GM23338 (cell line): Measurements from ENCODE around the gene IL17REL. TPM values are rescaled to one million over a fixed set of nuclear protein-coding genes. Genes with fewer than 3 reads are reported as not detected.

ENCODE experiments used
- ATAC-seq: fragments of 200-7000 bp; cut with Tn5 transposase; 3 replicates; pipeline ENCODE4 v1.9.1; 2020
- DNase-seq: peaks from one replicate; pipeline ENCODE4 v3.0.0-alpha.2; 2015; ENCODE audit warnings: low spot score
- H2AFZ ChIP-seq: fragments of 200-600 bp; sonication (generic); 2 replicates; pipeline ENCODE4 v1.8.0; 2016; ENCODE audit warnings: antibody characterized with exemption, mild to moderate bottlenecking, moderate library complexity
- H3F3A ChIP-seq: fragments of 200-600 bp; sonication (generic); replicated peaks from 2 replicates; pipeline ENCODE4 v1.8.0; 2017; ENCODE audit warnings: antibody characterized with exemption, mixed run types, low read depth
- H3K27ac ChIP-seq: fragments of 200-600 bp; sonication (generic); 2 replicates; pipeline ENCODE4 v1.6.1; 2016; ENCODE audit warnings: low read depth
- H3K27me3 ChIP-seq: fragments of 200-600 bp; sonication (generic); 2 replicates; pipeline ENCODE4 v1.8.0; 2016; ENCODE audit warnings: mild to moderate bottlenecking, mixed run types, moderate library complexity; ENCODE audit not compliant: insufficient read depth
- H3K36me3 ChIP-seq: fragments of 200-600 bp; sonication (generic); 2 replicates; pipeline ENCODE4 v1.8.0; 2016; ENCODE audit warnings: mild to moderate bottlenecking; ENCODE audit not compliant: insufficient read depth
- H3K4me1 ChIP-seq: fragments of 200-600 bp; sonication (generic); 2 replicates; pipeline ENCODE4 v1.8.0; 2016; ENCODE audit warnings: mild to moderate bottlenecking, moderate library complexity; ENCODE audit not compliant: insufficient read depth
- H3K4me2 ChIP-seq: fragments of 200-600 bp; sonication (generic); 2 replicates; pipeline ENCODE4 v1.7.1; 2017; ENCODE audit warnings: mixed run types
- H3K4me3 ChIP-seq: fragments of 200-600 bp; sonication (generic); 2 replicates; pipeline ENCODE4 v1.6.1; 2016; ENCODE audit warnings: mixed run types
- H3K79me2 ChIP-seq: fragments of 200-600 bp; sonication (generic); replicated peaks from 2 replicates; pipeline ENCODE4 v1.8.0; 2017; ENCODE audit warnings: mild to moderate bottlenecking; ENCODE audit not compliant: insufficient read depth
- H3K9me2 ChIP-seq: fragments of 200-600 bp; sonication (generic); 2 replicates; pipeline ENCODE4 v1.8.0; 2017; ENCODE audit not compliant: insufficient read depth
- H4K20me1 ChIP-seq: fragments of 200-600 bp; sonication (generic); replicated peaks from 2 replicates; pipeline ENCODE4 v1.8.0; 2017; ENCODE audit warnings: mild to moderate bottlenecking; ENCODE audit not compliant: insufficient read depth
- H3K27ac Mint-ChIP-seq: 2 replicates; pipeline ENCODE4 v1.8.0; 2020; ENCODE audit warnings: inconsistent platforms, mild to moderate bottlenecking, moderate library complexity, mixed read lengths
- H3K27me3 Mint-ChIP-seq: 3 replicates; pipeline ENCODE4 v1.8.0; 2022; ENCODE audit warnings: low read depth, mild to moderate bottlenecking, moderate library complexity, mixed read lengths, inconsistent platforms; ENCODE audit not compliant: insufficient read depth, poor library complexity
- H3K36me3 Mint-ChIP-seq: 3 replicates; pipeline ENCODE4 v1.8.0; 2021; ENCODE audit warnings: low read depth, mild to moderate bottlenecking, inconsistent platforms, moderate library complexity, mixed read lengths
- H3K4me1 Mint-ChIP-seq: 3 replicates; pipeline ENCODE4 v1.8.0; 2020; ENCODE audit warnings: mild to moderate bottlenecking, inconsistent platforms, mixed read lengths
- H3K4me3 Mint-ChIP-seq: 3 replicates; pipeline ENCODE4 v1.8.0; 2021; ENCODE audit warnings: moderate library complexity, mild to moderate bottlenecking, inconsistent platforms, mixed read lengths
- H3K9me3 Mint-ChIP-seq: 3 replicates; pipeline ENCODE4 v1.8.0; 2020; ENCODE audit warnings: moderate library complexity, mild to moderate bottlenecking, inconsistent platforms, mixed read lengths
- CREB1 ChIP-seq: fragments of 250-450 bp; sonication (Bioruptor Pico); IDR thresholded peaks from 2 replicates; pipeline ENCODE4 v1.5.0; 2020; ENCODE audit warnings: low read depth, mild to moderate bottlenecking, moderate library complexity
- ETS1 ChIP-seq: IDR thresholded peaks from 2 replicates; pipeline ENCODE4 v1.6.1; 2016; ENCODE audit warnings: antibody characterized with exemption
- EZH2 ChIP-seq: fragments of 200-600 bp; sonication (generic); IDR thresholded peaks from one replicate; pipeline ENCODE4 v1.8.0; 2017; ENCODE audit warnings: antibody characterized with exemption, mild to moderate bottlenecking, low read depth; ENCODE audit not compliant: unreplicated experiment
- EZH2phosphoT487 ChIP-seq: fragments of 200-600 bp; sonication (generic); IDR thresholded peaks from one replicate; pipeline ENCODE4 v1.8.1; 2018; ENCODE audit warnings: antibody characterized with exemption; ENCODE audit not compliant: unreplicated experiment
- JUNB ChIP-seq: IDR thresholded peaks from one replicate; pipeline ENCODE4 v1.6.1; 2016; ENCODE audit warnings: antibody characterized with exemption; ENCODE audit not compliant: unreplicated experiment
- POLR2AphosphoS5 ChIP-seq: IDR thresholded peaks from 2 replicates; pipeline ENCODE4 v1.6.1; 2016; ENCODE audit warnings: antibody characterized with exemption, low read depth
- ZNF114 ChIP-seq: fragments of 250-450 bp; sonication (Bioruptor Pico); IDR thresholded peaks from 2 replicates; pipeline ENCODE4 v1.5.0; 2020; ENCODE audit warnings: mild to moderate bottlenecking, moderate library complexity
- ZNF331 ChIP-seq: fragments of 250-450 bp; sonication (Bioruptor Pico); IDR thresholded peaks from 2 replicates; pipeline ENCODE4 v1.5.0; 2020; ENCODE audit warnings: low read depth, mild to moderate bottlenecking, moderate library complexity
- ZNF462 ChIP-seq: fragments of 250-450 bp; sonication (Bioruptor Pico); IDR thresholded peaks from 2 replicates; pipeline ENCODE4 v1.5.0; 2020; ENCODE audit warnings: mild to moderate bottlenecking, moderate library complexity
- polyA plus RNA-seq: library from polyadenylated mRNA; unstranded; fragments of >200 nt; fragmentation: Nextera tagmentation; extraction: Ambion mirVana; gene quantifications from 2 replicates; pipeline ENCODE4 v1.2.1, GENCODE V29; 2016
- total RNA-seq: library from RNA; depleted of rRNA; stranded (reverse); fragments of >200 nt; shearing (Covaris generic); gene quantifications from 2 replicates; pipeline ENCODE4 v1.2.3, GENCODE V29; 2014

IL17REL gene
- total and polyA plus RNA-seq, 2 experiments from 2014 or later, result 0.31 TPM; not detected in 1

DNA sequence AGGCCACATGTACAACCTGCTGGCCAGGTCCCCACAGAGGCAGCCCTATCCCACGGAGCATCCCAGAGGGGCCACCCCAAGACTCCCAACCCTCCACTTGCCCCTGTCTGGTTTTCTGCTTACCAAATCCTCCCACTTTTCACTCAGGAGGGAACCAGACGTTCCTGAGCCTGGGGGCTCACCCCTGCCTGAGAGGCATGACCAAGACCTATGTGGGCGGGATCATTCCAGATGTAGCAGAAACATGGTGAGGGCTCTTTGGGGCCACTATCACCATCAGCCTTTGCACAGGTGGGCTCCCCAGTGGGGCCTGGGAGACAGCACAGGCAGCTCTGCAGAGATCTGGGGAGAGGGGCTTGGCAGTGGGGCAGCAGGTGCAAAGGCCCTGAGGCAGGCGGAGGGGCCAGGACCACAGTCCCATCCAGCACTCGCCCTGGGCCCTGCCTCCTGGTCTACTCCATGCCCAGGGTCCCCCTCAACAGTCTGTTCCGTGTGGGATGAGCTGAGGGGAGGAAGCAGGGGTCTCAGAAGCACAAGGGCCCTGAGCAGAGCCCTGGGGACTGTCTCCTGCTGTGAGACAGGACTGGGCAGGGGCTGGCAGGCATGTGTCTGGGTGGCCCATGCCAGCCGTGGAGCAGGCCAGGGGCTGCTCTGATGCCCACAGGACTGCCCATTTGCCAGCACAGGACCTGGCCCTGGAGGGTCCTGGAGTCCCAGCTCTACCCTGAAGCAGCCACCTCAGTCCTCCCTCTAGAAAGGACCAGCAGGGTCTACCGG is 42.6 kb downstream of the IL17REL start (continued):
- TF ChIP-seq ZNF114 (CRISPR knock-in tag) (no peak), ZNF331 (CRISPR knock-in tag) (no peak), JUNB (no peak), POLR2AphosphoS5 (no peak), ZNF462 (CRISPR knock-in tag) (no peak)

GRCh38 chr22:49968831-49969661 is 43.5 kb downstream of the IL17REL start:
- Histone ChIP-seq H3K79me2 (no peaks in the 10 kb centered on the region; the same call in 1 of the 2 replicates), H3K4me3 (no peak overlapping the region), H3K4me1 (no peaks in the 10 kb centered on the region), H3K27me3 (peaks cover 32% of the 10 kb centered on the region), H2AFZ (no peak overlapping the region), H3K27ac (no peak overlapping the region), H3K4me2 (no peak overlapping the region), H3F3A (peaks cover 10% of the 10 kb centered on the region; the same call in 1 of the 2 replicates), H3K36me3 (no peaks in the 10 kb centered on the region), H3K9me2 (no peaks in the 10 kb centered on the region), H4K20me1 (no peaks in the 10 kb centered on the region)
- Mint-ChIP-seq H3K4me3 (no peak overlapping the region), H3K36me3 (peaks cover 3% of the 10 kb centered on the region; the same call in 2 of the 3 replicates), H3K4me1 (peaks cover 5% of the 10 kb centered on the region), H3K27me3 (peaks cover 12% of the 10 kb centered on the region), H3K27ac (no peak overlapping the region), H3K9me3 (no peaks in the 10 kb centered on the region; the same call in 2 of the 3 replicates)
- ATAC-seq, result no peak
- no peak for DNase-seq
- TF ChIP-seq EZH2 (no peak), EZH2phosphoT487 (no peak), CREB1 (no peak), ETS1 (no peak)
